Activated CD4-positive, alpha-beta T cell treated with anti-CD3 and anti-CD28 coated beads, Interleukin-2, Interleukin-6, amounts not matched to agents 100 ng/mL and 50 ng/mL, durations not matched to agents 16 hours and 8 hours (primary cell): Measurements from ENCODE around the gene PDLIM3.

Experiments
- DNase-seq: peaks from one replicate; pipeline ENCODE4 v3.0.0-alpha.2; 2020

Gene PDLIM3

GRCh38 chr4:185468999-185469398 is 66.3 kb downstream of the PDLIM3 start:
- DNase-seq, result no peak

GRCh38 chr4:185467991-185468390 is 67.3 kb downstream of the PDLIM3 start:
- DNase-seq, result no peak

- DNase-seq, result no peak
Measured at GRCh38 chr4:185467101-185467500, 68.2 kb downstream of the PDLIM3 start.

- DNase-seq, result no peak
Measured at GRCh38 chr4:185465707-185466106, 69.6 kb downstream of the PDLIM3 start.

GRCh38 chr4:185464887-185465286 is 70.4 kb downstream of the PDLIM3 start:
- no peak for DNase-seq

GRCh38 chr4:185464183-185464582 is 71.1 kb downstream of the PDLIM3 start:
- DNase-seq, result no peak

GRCh38 chr4:185463541-185463940 is 71.8 kb downstream of the PDLIM3 start:
- no peak for DNase-seq

- DNase-seq, result no peak
Measured at GRCh38 chr4:185461565-185461964, 73.7 kb downstream of the PDLIM3 start.

GRCh38 chr4:185457136-185457535 is 78.2 kb downstream of the PDLIM3 start:
- DNase-seq, result no peak

- DNase-seq, result no peak
Measured at GRCh38 chr4:185456131-185456530, 79.2 kb downstream of the PDLIM3 start.
